Ovary (tissue), 9 donors: ENCODE results near the gene FAM83C. TPM values are rescaled to one million over a fixed set of nuclear protein-coding genes. Genes with fewer than 3 reads are reported as not detected.
A peak's percentile ranks its signal among the peaks of the same experiment; 100 is the strongest.

ENCODE experiments used
- DNase-seq, 5 donors: peaks; one replicate each; pipeline ENCODE4 v3.0.0-alpha.2; 2019 to 2020
- H3K27ac ChIP-seq, 2 donors: fragments of 200-600 bp; one replicate each; pipeline versions ENCODE4 v1.5.1 to v1.8.0; 2019 to 2022
- H3K27me3 ChIP-seq: fragments of 200-600 bp; one replicate; pipeline ENCODE4 v1.8.0; 2022
- H3K36me3 ChIP-seq: fragments of 200-600 bp; sonication (generic); one replicate; pipeline ENCODE4 v1.5.1; 2019
- H3K4me1 ChIP-seq: one replicate; pipeline ENCODE4 v1.8.1; 2013; ENCODE audit warnings: mild to moderate bottlenecking, moderate library complexity; ENCODE audit not compliant: insufficient read depth
- H3K4me3 ChIP-seq: fragments of 200-600 bp; sonication (generic); one replicate; pipeline ENCODE4 v1.5.1; 2017
- H3K9me3 ChIP-seq, 2 donors: fragments of 200-600 bp in 1 of 2; sonication (generic) in 1 of 2; one replicate each; pipeline versions ENCODE4 v1.5.1 to v1.8.1; 2013 to 2019; ENCODE audit warnings: mild to moderate bottlenecking in 1 of 2, moderate library complexity in 1 of 2
- CTCF ChIP-seq, 3 donors: fragments of 450-650 bp in 2 of 3; fragments of 200-600 bp in 1 of 3; IDR thresholded peaks; one replicate each; pipeline versions ENCODE4 v1.5.1 to v1.8.0; 2016 to 2022; ENCODE audit warnings: antibody characterized with exemption in 3 of 3, mild to moderate bottlenecking in 1 of 3
- EP300 ChIP-seq: sonication (generic); formaldehyde crosslinking; IDR thresholded peaks from one replicate; pipeline ENCODE4 v1.6.1; 2017; ENCODE audit warnings: antibody characterized with exemption
- POLR2A ChIP-seq: fragments of 450-650 bp; IDR thresholded peaks from one replicate; pipeline ENCODE4 v1.6.1; 2017; ENCODE audit warnings: antibody characterized with exemption, mild to moderate bottlenecking, moderate library complexity
- WGBS, 3 donors: extraction: QIAGEN DNeasy Blood & Tissue Kit in 1 of 3; methylation state at CpG; one replicate each; pipeline versions ENCODE4 v1.1.5 to v1.1.7; 2013 to 2017; 5-methylcytosine and 5-hydroxymethylcytosine counted together
- intact Hi-C, 4 donors: fragments of 100-400 bp; cut with DNase I; formaldehyde crosslinking; loops; one replicate each; pipeline versions ENCODE4 v1.11.0 to v1.15.1; 2022 to 2023
- polyA plus RNA-seq, 2 donors: library from polyadenylated mRNA; stranded (reverse); fragments of 200-250 nt in 1 of 2; fragments of 350-450 nt in 1 of 2; fragmentation: Illumina TruSeq in 1 of 2; extraction: RNeasy Lipid Tissue Mini Kit (QIAGEN cat#74804) in 1 of 2; gene quantifications; one replicate each; pipeline ENCODE4 v1.2.3, GENCODE V29; 2013 to 2014
- total RNA-seq, 7 donors: library from RNA; depleted of rRNA in 2 of 7; stranded (reverse); fragments of >200 nt in 2 of 7; fragmentation: NEBNext Ultra II Directional in 3 of 7; extraction: Animal tissue kit (Norgen Biotek cat#: 25700) in 3 of 7; gene quantifications; one replicate each; pipeline versions ENCODE4 v1.1.0 to v1.2.4, GENCODE V29; 2016 to 2023
- donor health status: DM: no; HTN: no; CAD: no; lungs with moderate emphysema.
- donor health status: DM: no; HTN: no; CAD: no.
- donor health status: Bipolar disorder and iron deficiency.
- donor health status: DM: yes; HTN: yes; CAD: no.
- donor health status: DM: no; HTN: no; CAD: no.
- donor health status: DM: yes; HTN: yes; CAD: no.

The FAM83C gene
- total and polyA plus RNA-seq, 9 donors: not detected

GRCh38 chr20:35277127-35277526 lies 15.1 kb downstream of the FAM83C start:
- intact Hi-C loops: no loop called here
- peaks cover 10% of the 10 kb centered on the region for H3K4me1 ChIP-seq

GRCh38 chr20:35276408-35276807 lies 15.8 kb downstream of the FAM83C start:
- Histone ChIP-seq H3K27ac (no peak overlapping the region), H3K9me3 (no peaks in the 10 kb centered on the region), H3K36me3 (no peaks in the 10 kb centered on the region), H3K4me3 (no peak overlapping the region), H3K4me1 (peaks cover 10% of the 10 kb centered on the region), H3K27me3 (no peaks in the 10 kb centered on the region)
- intact Hi-C loops: no loop called here
- DNase-seq: no peak
- 80 to 91% (median 83%) methylated on average over 6 of the region's 6 CpGs for WGBS, 3 donors
- TF ChIP-seq POLR2A: no peak
- no peak for TF ChIP-seq CTCF (IDR thresholded peaks at IDR 0.05)
- no peak for TF ChIP-seq EP300

More at GRCh38 chr20:35277127-35277526, 15.1 kb downstream of the FAM83C start:
- DNase-seq: no peak
- Histone ChIP-seq H3K4me3 (peak overlapping the region; percentile 82), H3K9me3 (no peaks in the 10 kb centered on the region), H3K27ac (peak overlapping the region; percentile 42 to 99), H3K27me3 (no peaks in the 10 kb centered on the region), H3K36me3 (no peaks in the 10 kb centered on the region)
- TF ChIP-seq EP300 (no peak), CTCF (IDR thresholded peaks at IDR 0.05) (no peak), POLR2A (no peak)
- WGBS, 3 donors: 7 to 10% (median 7%) methylated on average over 10 of the region's 10 CpGs

- TF ChIP-seq EP300 (no peak), POLR2A (no peak), CTCF (IDR thresholded peaks at IDR 0.05) (no peak)
- Histone ChIP-seq H3K9me3 (no peaks in the 10 kb centered on the region), H3K27ac (no peak overlapping the region), H3K27me3 (no peaks in the 10 kb centered on the region), H3K4me1 (peaks cover 10% of the 10 kb centered on the region), H3K4me3 (no peak overlapping the region), H3K36me3 (no peaks in the 10 kb centered on the region)
- 70 to 81% (median 81%) methylated on average over 10 to 12 of the region's 12 CpGs for WGBS, 3 donors
- intact Hi-C loops: no loop called here
- DNase-seq: no peak
Measured at GRCh38 chr20:35275741-35276251, 16.4 kb downstream of the FAM83C start.

GRCh38 chr20:35274172-35275092 lies 17.8 kb downstream of the FAM83C start:
- Histone ChIP-seq H3K27ac (no peak overlapping the region), H3K4me1 (peaks cover 10% of the 10 kb centered on the region), H3K9me3 (no peaks in the 10 kb centered on the region), H3K4me3 (no peak overlapping the region), H3K27me3 (no peaks in the 10 kb centered on the region), H3K36me3 (no peaks in the 10 kb centered on the region)
- no peak for DNase-seq
- WGBS, 3 donors: 85 to 88% (median 86%) methylated on average over 23 to 24 of the region's 24 CpGs
- no peak for TF ChIP-seq POLR2A
- intact Hi-C loops: loop anchor here in 1 of 4 donors (5.0 kb wide), 1 partner anchor 127 kb away; the partner anchor contains the start of gene EDEM2
